HG02885 (cell line): ENCODE results near the gene PSAPL1.

Source experiments
- ATAC-seq: cut with Tn5 transposase; IDR thresholded peaks from one replicate; pipeline ENCODE4 v1.9.1; 2021; ENCODE audit warnings: mild to moderate bottlenecking; ENCODE audit not compliant: unreplicated experiment, poor library complexity

The PSAPL1 gene

DNA sequence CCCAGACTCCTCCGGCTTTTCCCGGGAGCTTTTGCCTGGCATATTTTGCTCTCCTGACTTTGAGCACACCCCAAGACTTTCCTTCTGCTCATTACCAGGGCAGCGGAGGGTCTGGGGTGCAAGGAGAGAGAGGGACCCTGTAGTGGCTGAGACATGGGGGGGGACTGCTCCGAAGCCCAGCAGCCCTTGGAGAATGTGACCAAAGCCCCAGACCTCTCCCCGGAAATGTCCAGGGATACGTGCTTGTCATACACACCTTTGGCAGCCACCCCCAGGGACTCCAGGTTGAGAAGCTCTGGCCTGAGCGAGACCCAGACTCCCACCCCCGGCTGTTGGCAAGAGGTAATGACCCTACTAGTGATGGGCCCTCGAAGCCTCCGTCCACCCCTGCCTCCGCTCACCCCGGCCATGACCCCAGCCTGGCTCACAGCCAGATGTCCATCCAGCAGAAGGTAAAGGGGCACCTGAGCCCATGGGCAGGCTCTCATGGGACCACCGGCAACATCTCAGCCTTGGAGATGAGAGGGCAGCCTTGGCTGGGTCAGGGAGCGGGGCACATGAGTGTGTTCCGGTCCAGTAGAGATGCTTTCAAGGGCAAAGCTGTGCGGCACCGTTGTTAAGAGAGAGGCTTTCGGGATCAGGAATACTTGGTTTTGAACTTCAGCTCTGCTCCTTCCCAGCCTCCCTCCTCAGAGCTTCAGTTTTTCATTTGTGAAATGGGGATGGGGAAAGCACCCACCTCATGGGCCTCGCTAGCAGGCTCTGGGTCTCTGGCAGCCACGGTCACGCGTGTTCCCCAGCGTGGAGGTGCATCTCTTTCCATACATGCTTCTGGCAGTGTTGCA lies 2.0 kb downstream of the PSAPL1 start:
- ATAC-seq, result no peak

DNA sequence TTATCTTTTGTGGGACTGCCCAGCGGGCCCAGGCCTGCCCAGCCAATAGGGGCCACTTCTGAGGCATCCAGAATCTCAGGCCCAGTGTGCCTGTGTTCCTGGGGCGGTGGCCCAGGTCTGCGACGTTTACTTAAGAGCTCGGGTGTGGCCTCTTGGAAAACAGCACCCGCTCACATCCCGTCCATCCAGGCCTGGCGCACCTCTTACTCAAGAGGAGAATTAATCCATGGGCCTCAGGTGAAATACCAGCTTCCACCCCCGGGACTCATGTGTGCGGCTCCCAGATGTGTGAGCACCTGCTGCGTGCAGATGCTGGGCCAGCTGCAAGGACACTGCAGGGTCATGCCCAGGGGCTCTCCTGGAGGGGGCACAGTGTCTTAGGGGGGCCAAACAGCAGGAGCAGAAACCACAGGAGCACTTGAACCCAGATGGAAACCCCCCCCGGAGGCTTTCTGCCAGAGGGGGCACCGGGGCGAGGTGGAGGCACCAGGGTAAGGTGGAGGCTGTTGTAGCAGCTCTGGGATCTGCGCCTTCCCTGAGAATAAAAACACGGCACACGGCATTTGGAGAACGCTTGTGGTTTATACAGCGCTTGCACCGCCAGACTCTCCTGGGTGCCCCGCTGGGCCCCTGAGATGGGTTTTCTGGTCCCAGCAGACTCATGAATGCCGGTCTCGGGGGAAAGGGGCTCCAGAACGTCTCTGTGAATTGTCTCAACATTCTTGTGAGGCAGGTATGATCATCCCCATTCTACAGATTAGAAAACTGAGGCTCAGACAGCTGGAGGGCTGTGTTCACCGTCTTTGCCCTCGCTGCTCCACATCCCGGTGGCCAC lies 2.8 kb downstream of the PSAPL1 start:
- ATAC-seq, result no peak

GRCh38 chr4:7430965-7431695 lies 3.6 kb downstream of the PSAPL1 start:
- ATAC-seq, result no peak

GRCh38 chr4:7430368-7430964 lies 4.3 kb downstream of the PSAPL1 start:
- ATAC-seq, result no peak

GRCh38 chr4:7429601-7430078 lies 5.1 kb downstream of the PSAPL1 start:
- no peak for ATAC-seq

GRCh38 chr4:7429069-7429416 lies 5.7 kb downstream of the PSAPL1 start:
- ATAC-seq, result no peak

DNA sequence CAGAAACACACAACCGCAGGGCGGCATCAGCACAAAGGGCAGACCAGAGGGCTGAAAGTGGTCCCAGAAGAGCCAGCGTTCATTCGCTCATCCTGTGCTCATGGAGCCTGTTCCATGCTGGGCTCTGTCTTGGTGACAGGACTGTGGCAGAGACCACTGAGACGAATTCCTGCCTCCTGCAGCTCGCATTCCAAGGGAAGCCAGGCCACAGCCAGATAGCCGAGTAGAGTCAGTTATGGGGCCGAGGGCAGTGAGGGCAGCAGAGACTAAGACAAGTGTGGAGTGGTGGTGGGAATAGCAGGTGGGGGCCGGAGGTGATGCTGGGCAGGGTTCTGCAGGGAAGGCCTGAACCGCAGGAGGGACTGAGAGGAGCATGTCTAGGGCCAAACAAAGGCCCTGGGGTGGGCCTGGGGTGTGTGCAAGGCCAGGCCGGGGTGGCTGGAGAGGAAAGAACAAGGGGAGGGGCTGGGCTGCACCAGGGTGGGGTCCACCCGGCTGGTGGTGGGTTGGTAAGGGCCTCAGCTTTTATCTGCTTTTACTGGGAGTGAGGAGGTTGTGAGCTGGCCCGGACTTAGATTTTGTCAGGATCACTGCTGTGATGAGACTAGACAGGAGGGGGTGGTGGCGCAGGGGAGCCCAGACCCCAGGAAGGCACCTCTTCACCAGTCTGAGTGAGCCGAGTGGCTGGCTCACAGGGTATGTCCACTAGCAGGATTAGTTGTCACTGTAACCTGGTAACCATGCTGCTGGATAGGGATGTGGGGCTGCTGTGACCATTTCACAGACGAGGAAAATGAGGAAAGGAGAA lies 6.3 kb downstream of the PSAPL1 start:
- no peak for ATAC-seq

DNA sequence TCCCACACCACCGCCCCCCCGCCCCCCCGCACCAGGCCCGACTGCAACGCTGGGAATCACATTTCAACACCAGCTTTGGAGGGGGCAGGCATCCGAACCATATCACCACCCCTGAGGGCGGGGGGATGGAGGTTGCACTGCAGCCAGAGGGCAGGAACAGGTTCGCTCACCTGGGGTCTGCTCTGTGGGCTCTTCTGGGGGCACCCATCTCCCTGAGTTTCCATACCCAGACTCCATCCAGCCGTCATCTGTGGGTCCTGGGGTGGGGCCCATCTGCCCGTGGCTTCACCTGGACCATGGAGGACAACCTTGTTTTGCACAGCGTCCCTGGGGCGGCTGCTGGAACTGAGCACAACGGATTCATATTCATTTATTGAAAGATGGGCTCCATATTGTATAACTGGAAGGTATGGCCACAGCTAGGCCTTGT lies 6.9 kb downstream of the PSAPL1 start:
- no peak for ATAC-seq

GRCh38 chr4:7427361-7427760 lies 7.4 kb downstream of the PSAPL1 start:
- ATAC-seq, result no peak

DNA sequence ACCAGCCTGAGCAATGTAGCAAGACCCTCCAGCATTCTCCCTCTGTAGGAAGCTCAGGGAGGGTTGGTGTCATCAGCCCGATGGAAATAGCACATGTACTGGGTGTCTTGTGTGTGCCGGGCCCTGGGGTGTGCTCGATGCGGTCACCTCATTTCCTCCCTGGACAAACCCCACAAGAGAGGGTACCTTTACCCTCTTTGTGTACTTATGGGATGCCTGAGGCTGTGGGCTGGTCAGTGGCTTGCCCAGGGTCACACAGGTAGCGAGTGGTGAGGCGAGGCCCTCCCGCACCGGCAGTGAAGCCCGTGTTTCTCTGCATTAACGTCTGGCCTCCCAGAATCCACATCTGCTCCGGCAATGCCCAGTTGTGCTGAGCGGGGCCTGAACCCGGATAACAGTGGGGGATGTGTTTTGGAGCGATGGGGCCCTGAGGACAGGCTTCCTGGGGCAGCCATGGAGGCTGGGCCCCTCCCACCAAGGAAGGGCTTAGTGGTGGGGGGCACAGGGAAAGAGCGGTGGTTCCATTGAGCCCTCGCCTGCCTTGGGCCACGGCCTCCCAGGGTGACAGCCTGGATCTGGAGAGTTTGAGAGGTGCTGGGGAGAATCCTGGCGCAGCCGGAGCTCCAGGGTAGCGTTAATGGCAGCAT lies 8.1 kb downstream of the PSAPL1 start:
- no peak for ATAC-seq

DNA sequence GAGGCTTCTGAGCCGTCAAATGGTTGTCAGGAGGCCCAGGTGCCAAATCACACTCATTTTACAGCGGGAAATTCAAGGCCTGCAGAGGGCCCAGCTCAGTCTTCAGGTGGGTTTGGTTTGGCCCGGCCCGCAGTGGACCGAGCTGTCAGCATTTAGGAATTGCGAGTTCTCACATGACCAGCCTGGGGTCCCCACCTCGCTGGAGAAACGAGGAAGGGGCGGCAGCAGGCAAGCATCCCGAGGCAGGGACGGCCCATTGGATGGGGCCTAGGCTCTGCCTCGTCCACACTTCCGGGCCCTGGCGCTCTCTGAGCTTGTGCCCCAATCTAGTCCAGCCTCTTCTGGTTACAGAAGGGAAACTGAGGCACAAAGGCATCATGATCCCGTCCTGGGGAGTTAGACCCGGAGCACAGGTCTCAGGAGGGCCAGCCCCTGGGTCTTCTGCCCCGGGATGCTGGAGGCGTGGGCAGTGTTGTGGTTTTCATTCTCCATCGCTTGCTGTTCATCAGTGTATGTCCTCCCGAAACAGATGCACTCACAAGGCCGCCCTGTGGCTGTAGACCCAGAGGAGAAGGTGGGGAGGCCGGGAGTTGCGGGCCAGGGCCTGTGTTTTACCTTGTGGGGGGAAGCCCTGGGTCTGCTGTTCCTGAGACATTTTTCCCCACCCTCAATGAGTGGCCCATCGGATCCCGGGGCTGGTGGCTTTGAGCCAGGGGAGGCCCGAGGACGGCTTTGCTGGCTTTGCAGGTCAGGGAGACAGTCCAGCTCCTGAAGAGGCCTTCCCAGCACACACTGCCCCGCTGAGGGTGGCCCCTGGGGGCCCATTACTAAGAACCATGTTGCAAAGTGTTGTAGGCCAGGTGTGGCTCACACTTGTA lies 8.9 kb downstream of the PSAPL1 start:
- ATAC-seq, result no peak

DNA sequence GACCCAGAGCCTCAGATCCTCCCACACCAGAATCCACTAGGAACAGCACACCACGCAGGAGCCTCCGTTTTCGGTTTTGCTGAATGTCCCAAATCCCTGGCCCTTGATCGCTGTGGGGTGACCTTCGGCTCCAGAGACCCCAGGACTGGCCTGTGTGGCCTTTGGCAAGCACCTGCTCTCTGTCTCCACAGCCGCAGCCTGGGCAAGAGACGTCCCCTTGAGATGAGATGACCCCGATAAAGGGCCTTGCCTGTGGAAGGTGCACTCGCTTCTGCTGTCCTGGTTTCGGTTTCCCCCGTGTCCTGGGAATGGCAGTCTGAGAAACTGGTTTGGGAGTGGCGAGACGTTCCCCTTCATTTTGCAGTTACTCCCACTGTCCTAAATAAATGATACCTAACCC lies 9.6 kb downstream of the PSAPL1 start:
- ATAC-seq, result no peak

DNA sequence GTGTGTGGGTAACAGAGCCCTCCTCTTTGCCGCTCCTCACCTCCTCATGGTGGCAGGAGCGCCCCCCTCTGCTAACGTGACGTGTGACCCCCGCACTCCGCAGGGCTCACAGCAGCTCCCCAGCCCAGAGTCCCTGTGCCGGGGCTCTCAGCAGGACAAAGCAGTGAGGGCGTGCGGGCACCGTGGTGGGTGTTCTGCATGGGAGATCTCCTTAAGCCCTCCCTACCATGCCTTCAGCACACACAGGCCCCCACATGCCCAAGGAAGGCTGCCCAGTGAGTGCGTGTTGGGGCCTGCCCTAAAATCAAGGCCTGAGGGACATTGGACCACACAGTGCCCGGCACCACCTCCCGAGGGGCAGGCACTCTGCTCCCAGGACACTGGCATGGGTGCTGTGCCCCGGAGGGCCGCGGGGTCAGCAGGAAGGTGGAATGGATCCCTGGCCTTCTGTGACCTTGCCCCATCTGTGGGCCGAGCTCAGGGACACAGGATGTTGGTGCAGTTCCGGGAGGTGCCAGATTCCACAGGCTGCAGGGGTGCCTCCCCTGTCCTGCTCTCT lies 10.1 kb downstream of the PSAPL1 start:
- no peak for ATAC-seq

- no peak for ATAC-seq
These were observed 10.8 kb downstream of the PSAPL1 start for GRCh38 chr4:7423801-7424552.

DNA sequence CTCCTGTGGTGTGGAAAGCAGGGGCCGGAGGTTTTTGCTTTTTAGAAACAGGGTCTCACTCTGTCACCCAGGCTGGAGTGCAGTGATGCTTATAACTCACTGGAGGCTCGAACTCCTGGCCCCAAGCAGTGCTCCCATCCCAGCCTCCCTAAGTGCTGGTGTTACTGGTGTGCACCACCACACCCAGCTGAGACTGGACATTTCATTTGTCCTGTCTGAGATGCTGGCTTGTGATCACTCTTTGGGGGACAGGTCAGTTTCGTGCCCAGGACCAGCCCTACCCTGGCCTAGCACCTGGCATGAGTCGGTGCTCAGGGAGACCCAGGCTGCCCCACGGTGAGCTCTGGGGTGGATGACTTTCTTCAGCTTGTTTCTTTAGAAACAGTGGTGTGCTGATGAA lies 11.3 kb downstream of the PSAPL1 start:
- ATAC-seq, result no peak

DNA sequence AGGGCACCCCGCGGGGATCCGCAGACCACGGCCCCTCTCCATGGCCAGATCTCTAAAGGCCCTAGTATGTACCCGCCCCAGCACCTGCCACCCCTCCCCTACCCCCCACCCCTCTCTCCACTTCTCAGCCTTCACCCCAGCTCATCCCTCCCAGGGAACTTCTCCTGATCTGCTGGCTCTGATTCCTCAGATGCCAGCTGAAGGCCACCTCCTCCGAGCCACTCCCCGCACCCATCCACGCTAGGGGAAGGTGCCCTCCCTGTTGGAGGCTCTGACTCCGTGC lies 11.9 kb downstream of the PSAPL1 start:
- no peak for ATAC-seq

- no peak for ATAC-seq
These were observed 12.4 kb downstream of the PSAPL1 start for GRCh38 chr4:7422151-7422897.
